Central memory CD8-positive, alpha-beta T cell (primary cell): ENCODE measurements around the gene PRDX1.

Experiments used
- ATAC-seq: fragments of 150-1000 bp; cut with Tn5 transposase; replicated peaks from 2 replicates; pipeline ENCODE4 v1.10.0; 2022; ENCODE audit warnings: mild to moderate bottlenecking, moderate FRiP score, moderate number of reproducible peaks; ENCODE audit not compliant: poor library complexity, severe bottlenecking; ENCODE audit errors: extremely low read depth
- DNase-seq, 2 donors: peaks; one replicate each; pipeline ENCODE4 v3.0.0; 2021; ENCODE audit warnings: low spot score in 2 of 2
- H3K27ac Mint-ChIP-seq: one replicate; pipeline ENCODE4 v1.8.0; 2022; ENCODE audit warnings: low read depth, mild to moderate bottlenecking, moderate library complexity, mixed read lengths
- H3K27me3 Mint-ChIP-seq: one replicate; pipeline ENCODE4 v1.8.0; 2022; ENCODE audit warnings: mixed read lengths
- H3K36me3 Mint-ChIP-seq: one replicate; pipeline ENCODE4 v1.8.0; 2022; ENCODE audit warnings: mild to moderate bottlenecking, moderate library complexity, mixed read lengths; ENCODE audit not compliant: insufficient read depth
- H3K4me1 Mint-ChIP-seq: one replicate; pipeline ENCODE4 v1.8.0; 2022; ENCODE audit warnings: mixed read lengths
- H3K4me3 Mint-ChIP-seq: one replicate; pipeline ENCODE4 v1.8.0; 2022; ENCODE audit warnings: mild to moderate bottlenecking, moderate library complexity, mixed read lengths
- H3K9me3 Mint-ChIP-seq: one replicate; pipeline ENCODE4 v1.8.0; 2022; ENCODE audit warnings: mixed read lengths

PRDX1 gene

DNA sequence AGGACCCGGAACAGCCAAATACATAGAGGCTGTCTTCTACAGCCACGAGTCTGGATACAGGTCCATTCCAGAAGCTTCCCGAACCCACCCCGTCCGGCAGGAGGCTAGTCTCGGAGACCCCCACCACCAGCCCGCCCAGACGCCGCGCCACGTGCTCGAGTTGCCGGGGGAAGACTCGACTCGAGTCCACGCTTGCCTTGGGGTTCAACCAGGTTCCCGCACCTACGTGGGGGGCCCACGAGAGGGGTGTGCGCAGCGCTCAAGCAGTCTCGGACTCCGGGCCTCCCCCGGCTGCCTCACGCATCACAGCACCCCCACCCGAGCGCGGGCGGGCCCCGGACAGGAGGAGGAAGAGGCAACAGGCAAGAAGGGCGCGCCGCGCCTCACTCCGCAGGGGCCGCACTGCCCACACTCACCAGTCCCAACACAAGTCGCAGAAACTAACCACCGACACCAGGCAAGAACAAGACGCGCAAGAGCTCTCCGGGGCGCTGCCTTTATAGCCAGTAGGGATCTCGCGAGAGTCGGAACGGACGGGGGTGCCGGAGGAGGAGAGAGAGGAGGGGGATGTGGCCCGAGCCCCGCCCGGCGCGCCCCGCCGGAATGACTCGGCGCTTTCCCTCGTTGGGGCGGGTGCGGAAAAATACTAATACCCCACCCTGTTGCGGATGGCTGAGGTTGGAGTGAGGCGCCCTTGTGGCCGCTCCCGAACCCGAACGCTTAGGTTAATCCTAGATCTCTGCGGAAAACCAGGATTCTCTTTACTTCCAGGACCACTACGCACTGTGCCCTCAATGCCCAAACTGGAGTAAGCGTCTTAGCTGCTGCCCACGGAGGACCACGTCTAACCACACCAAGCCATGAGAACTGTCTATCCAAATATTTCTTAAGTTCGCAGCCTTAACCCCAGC, at the start of gene PRDX1:
PRDX1 (minus strand) TSS at position 472 of the 911 bp plus-strand sequence. CDS start 2,841 bp downstream, outside the sequence.
- DNase-seq (peak; percentile 91 to 93), ATAC-seq (peak; percentile 87)
- H3K27me3 Mint-ChIP-seq: no peaks in the 10 kb centered on the region
- H3K4me3 Mint-ChIP-seq: peak within 1 kb of the TSS; percentile 95
- H3K4me1 Mint-ChIP-seq: peaks cover 39% of the 10 kb centered on the region
- no peaks in the 10 kb centered on the region for H3K9me3 Mint-ChIP-seq
- peaks cover 34% of the 10 kb centered on the region for H3K36me3 Mint-ChIP-seq
- peak within 1 kb of the TSS; percentile 97 for H3K27ac Mint-ChIP-seq

DNA sequence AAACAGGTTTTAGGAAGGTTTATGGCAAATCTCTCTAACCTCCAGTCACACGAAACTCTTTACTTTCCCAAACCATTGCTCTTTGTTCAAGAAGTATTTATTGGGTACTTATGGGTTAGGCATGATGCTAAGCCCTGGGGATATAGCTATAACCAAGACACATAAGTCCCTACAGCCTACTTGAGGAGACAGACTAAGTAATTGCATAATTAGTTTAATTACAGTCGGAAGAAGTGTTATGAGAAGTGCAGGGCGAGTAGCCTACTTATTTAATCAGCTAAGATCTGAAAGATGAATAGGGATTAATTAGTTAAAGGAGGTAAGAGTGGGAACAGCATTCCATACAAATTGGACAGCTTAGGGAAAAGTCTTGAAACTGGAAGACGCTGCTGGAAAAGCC, 48.9 kb upstream of the PRDX1 start:
- peaks cover 18% of the 10 kb centered on the region for H3K36me3 Mint-ChIP-seq
- H3K4me3 Mint-ChIP-seq: no peak overlapping the region
- H3K27ac Mint-ChIP-seq: no peak overlapping the region
- ATAC-seq (no peak), DNase-seq (no peak)
- H3K27me3 Mint-ChIP-seq: no peaks in the 10 kb centered on the region
- no peaks in the 10 kb centered on the region for H3K9me3 Mint-ChIP-seq
- H3K4me1 Mint-ChIP-seq: no peaks in the 10 kb centered on the region

DNA sequence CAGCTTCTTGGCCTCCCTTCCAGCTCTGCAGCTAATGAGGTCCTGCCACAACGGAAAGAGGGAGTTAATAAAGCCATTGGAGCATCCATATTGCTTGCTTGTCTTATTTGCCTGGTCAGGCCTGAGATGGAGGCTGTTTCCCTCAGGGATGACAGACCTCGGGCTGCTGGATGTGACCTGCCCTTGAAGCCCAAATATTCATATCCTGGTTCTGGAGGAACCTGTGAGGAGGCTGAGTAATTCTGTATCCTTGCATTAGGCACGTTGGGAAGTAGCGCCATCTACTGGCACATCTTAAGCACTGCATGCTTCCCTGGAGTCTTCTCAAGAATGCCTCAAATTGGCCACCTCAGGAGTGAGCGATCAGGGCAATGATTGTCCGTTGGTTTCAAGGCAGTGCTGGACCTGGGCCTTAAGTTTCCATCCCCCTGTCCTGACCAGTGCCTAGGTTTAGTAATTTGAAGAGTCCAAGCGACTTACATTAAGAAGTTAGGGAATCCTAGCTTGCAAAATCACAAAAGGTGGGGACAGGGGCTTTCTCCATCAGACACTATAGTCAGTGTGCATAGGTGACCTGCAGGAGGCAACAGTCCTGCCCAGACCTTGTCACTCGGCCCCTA, 48.4 kb upstream of the PRDX1 start:
- Mint-ChIP-seq H3K27ac (no peak overlapping the region), H3K9me3 (no peaks in the 10 kb centered on the region), H3K4me1 (no peaks in the 10 kb centered on the region), H3K4me3 (no peak overlapping the region), H3K36me3 (peaks cover 18% of the 10 kb centered on the region), H3K27me3 (no peaks in the 10 kb centered on the region)
- DNase-seq (peak; percentile 56 to 57), ATAC-seq (peak; percentile 72)

DNA sequence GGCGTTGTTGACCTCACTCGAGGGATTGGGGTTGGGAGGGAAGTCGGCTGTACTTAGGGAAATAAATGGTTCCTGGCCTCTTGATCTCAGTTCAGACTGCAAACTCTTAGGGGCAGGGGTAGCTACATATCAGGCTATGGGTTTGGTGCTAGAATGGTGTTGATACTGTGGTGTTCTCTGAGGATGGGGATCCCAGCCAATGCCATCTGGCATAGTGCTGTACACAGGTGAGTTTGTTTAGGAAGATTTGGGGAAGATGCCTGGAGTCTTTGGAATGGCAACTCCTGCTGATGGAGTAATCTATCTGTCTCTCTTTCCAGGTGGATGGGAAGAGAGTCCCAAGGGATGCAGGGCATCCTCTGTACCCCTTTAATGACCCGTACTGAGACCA, 47.9 kb upstream of the PRDX1 start:
- H3K4me3 Mint-ChIP-seq: no peak overlapping the region
- no peaks in the 10 kb centered on the region for H3K4me1 Mint-ChIP-seq
- ATAC-seq (no peak), DNase-seq (no peak)
- no peaks in the 10 kb centered on the region for H3K9me3 Mint-ChIP-seq
- no peaks in the 10 kb centered on the region for H3K27me3 Mint-ChIP-seq
- peaks cover 18% of the 10 kb centered on the region for H3K36me3 Mint-ChIP-seq
- H3K27ac Mint-ChIP-seq: no peak overlapping the region

DNA sequence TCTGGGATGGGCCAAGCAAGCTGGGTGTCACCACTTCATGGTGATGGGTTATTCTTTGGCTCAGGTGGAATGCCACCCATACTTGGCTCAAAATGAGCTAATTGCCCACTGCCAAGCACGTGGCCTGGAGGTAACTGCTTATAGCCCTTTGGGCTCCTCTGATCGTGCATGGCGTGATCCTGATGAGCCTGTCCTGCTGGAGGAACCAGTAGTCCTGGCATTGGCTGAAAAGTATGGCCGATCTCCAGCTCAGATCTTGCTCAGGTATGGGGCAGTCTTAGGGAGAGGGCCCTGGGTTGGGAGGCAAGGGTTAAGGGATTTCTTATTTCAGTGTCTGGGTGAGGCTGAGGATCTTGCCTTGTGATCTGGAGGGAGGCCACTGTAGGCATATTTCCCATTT, 46.7 kb upstream of the PRDX1 start:
- no peak overlapping the region for H3K4me3 Mint-ChIP-seq

DNA sequence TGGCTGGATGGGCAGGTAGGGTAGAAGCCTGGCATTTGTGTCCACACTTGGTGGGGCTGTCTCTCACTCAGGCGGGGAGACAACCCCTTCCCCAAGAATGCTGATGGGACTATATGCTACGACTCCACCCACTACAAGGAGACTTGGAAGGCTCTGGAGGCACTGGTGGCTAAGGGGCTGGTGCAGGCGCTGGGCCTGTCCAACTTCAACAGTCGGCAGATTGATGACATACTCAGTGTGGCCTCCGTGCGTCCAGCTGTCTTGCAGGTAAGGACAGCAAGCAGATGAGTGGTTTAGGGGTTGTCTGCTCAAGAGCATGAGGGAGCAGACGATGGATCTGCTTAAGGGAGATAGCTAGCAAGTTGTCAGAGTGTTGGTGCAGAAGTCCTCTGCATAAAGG, 46.2 kb upstream of the PRDX1 start:
- H3K27me3 Mint-ChIP-seq: no peaks in the 10 kb centered on the region
- ATAC-seq: no peak
- H3K9me3 Mint-ChIP-seq: no peaks in the 10 kb centered on the region
- H3K4me1 Mint-ChIP-seq: no peaks in the 10 kb centered on the region
- H3K4me3 Mint-ChIP-seq: no peak overlapping the region
- no peak for DNase-seq
- peaks cover 30% of the 10 kb centered on the region for H3K36me3 Mint-ChIP-seq
- H3K27ac Mint-ChIP-seq: peak overlapping the region; percentile 58

More for the DNA sequence above, 46.7 kb upstream of the PRDX1 start:
- Mint-ChIP-seq H3K36me3 (peaks cover 26% of the 10 kb centered on the region), H3K9me3 (no peaks in the 10 kb centered on the region), H3K27ac (peak overlapping the region; percentile 58), H3K4me1 (no peaks in the 10 kb centered on the region), H3K27me3 (no peaks in the 10 kb centered on the region)
- DNase-seq: no peak
- ATAC-seq: no peak

DNA sequence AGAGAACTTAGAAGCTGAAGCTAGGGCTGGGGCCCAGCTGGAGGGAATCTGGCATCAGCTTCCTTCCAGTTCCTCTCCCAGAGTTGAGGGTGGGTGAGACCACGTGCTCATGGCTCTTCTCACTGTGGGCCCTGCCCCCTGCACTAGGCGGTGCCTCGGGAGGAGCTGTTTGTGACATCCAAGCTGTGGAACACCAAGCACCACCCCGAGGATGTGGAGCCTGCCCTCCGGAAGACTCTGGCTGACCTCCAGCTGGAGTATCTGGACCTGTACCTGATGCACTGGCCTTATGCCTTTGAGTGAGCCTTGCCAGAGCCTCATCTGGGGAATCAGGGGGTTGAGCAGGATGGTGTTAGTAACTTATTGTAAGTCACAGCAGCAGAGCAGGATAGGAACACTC, 45.0 kb upstream of the PRDX1 start:
- Mint-ChIP-seq H3K4me1 (no peaks in the 10 kb centered on the region), H3K27me3 (no peaks in the 10 kb centered on the region), H3K27ac (no peak overlapping the region), H3K9me3 (no peaks in the 10 kb centered on the region), H3K36me3 (peaks cover 30% of the 10 kb centered on the region), H3K4me3 (no peak overlapping the region)
- DNase-seq (no peak), ATAC-seq (no peak)

DNA sequence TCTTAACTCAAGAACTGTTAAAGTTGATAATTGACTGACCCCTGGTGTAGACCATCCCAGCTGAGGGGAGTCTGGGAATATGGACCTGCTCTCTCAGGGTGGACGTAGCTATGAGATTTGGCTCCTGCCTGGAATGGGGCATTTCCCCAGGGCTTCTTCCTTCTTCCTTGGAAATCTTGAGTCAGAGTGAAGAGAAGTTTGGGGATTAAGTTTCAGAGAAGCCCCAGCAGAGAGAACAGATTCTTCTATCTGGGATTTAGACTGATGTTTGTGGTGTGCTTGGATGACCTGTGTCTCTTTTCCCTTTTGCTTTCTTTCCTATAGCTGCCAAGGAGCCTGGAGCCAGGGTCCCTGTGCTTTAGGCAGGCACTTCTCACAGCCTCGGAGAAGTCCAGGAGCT, 42.2 kb upstream of the PRDX1 start:
- no peaks in the 10 kb centered on the region for H3K27me3 Mint-ChIP-seq
- no peaks in the 10 kb centered on the region for H3K9me3 Mint-ChIP-seq
- ATAC-seq (no peak), DNase-seq (no peak)
- H3K4me1 Mint-ChIP-seq: no peaks in the 10 kb centered on the region
- H3K27ac Mint-ChIP-seq: no peak overlapping the region
- H3K36me3 Mint-ChIP-seq: peaks cover 23% of the 10 kb centered on the region
- no peak overlapping the region for H3K4me3 Mint-ChIP-seq

DNA sequence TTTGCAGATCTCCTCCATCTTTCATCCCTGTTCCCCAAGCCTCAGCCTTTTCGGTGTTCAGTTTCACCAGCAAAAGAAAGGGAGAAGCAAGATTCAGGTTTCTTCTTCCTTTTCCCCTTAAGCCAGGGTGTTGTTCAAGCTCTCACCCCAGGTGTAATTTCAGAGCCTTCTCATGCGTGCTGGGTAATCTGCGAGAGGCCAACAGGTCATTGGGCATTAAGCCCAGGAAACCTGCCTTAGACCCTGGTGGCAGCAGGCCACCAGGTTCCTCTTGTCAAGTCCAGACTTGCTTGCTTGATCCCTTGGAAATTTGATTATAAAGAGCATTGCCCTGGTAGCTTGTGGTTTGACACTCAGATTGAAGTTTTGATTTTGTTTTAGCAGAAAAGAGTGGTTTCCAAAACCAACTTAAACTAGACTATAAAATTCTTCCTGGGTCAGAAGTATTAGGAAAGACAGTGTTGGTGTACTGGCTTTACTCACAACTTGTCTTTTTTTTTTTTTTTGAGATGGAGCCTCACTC, 35.8 kb upstream of the PRDX1 start:
- DNase-seq (no peak), ATAC-seq (no peak)
- H3K4me1 Mint-ChIP-seq: peaks cover 3% of the 10 kb centered on the region
- peaks cover 9% of the 10 kb centered on the region for H3K36me3 Mint-ChIP-seq
- no peak overlapping the region for H3K27ac Mint-ChIP-seq
- H3K4me3 Mint-ChIP-seq: no peak overlapping the region
- no peaks in the 10 kb centered on the region for H3K27me3 Mint-ChIP-seq
- no peaks in the 10 kb centered on the region for H3K9me3 Mint-ChIP-seq

DNA sequence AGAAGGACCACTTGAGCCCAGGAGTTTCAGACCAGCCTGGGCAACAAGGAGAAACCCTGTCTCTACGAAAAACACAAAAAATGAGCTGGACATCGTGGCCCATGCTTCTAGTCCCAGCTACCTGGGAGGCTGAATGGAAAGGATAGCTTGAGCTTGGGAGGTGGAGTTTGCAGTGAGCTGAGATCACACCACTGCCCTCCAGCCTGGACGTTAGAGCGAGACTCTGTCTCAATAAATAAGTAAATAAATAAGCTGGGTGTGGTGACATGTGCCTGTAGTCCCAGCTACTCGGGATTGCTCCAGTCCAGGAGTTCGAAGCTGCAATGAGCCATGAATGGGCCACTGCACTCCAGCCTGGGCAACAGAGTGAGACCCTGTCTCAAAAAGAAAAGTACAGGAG, 32.5 kb upstream of the PRDX1 start:
- Mint-ChIP-seq H3K9me3 (no peaks in the 10 kb centered on the region), H3K27ac (peak overlapping the region; percentile 68), H3K36me3 (peaks cover 12% of the 10 kb centered on the region), H3K4me1 (peaks cover 20% of the 10 kb centered on the region), H3K27me3 (no peaks in the 10 kb centered on the region), H3K4me3 (no peak overlapping the region)
- no peak for DNase-seq
- no peak for ATAC-seq

DNA sequence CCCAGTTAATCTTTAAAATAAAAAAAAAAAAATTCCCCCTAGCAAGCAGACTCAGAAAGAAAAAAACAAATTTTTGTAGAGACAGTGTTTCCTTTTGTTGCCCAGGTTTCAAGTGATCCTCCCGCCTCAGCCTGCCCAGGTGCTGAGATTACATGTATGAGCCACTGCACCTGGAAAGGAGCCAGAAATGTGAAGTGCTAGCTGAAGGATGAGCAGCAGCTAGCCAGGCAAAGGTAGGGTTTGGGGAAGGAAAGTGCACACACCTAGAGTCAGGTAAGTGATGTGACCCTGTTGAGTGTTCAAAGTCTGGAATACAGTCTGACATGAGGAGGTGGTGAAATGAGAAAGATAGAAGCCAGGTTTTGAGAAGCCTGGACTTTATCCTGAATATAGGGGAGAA, 30.6 kb upstream of the PRDX1 start:
- no peak for DNase-seq
- no peak for ATAC-seq
- H3K36me3 Mint-ChIP-seq: peaks cover 9% of the 10 kb centered on the region
- no peaks in the 10 kb centered on the region for H3K27me3 Mint-ChIP-seq
- no peak overlapping the region for H3K27ac Mint-ChIP-seq
- no peaks in the 10 kb centered on the region for H3K9me3 Mint-ChIP-seq
- peaks cover 20% of the 10 kb centered on the region for H3K4me1 Mint-ChIP-seq
- H3K4me3 Mint-ChIP-seq: no peak overlapping the region

DNA sequence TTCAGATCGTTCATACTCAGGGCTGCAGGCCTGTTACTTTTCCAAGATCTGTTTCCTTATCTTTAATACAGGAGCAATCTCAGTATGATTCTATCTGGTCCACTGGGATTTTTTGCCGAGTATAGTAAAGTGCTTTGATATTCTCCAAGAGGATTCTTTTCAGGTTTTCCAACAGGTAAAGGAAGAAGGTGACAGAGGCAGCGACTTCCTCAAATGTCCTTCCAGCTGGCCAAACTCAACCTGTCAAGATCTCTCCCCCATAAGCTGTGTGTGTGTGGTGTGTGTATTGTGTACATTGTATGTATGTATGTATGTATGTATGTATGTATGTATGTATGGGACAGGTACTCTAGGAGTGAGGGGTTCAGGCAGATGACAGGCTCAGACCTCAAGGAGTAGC, 30.0 kb upstream of the PRDX1 start:
- peaks cover 9% of the 10 kb centered on the region for H3K36me3 Mint-ChIP-seq
- H3K27me3 Mint-ChIP-seq: no peaks in the 10 kb centered on the region
- H3K4me3 Mint-ChIP-seq: peak overlapping the region; percentile 94
- peak overlapping the region; percentile 76 for H3K27ac Mint-ChIP-seq
- no peak for DNase-seq
- peaks cover 20% of the 10 kb centered on the region for H3K4me1 Mint-ChIP-seq
- H3K9me3 Mint-ChIP-seq: no peaks in the 10 kb centered on the region
- ATAC-seq: no peak
